HL-60/S4 treated with retinoic acid at 250 ng/mL for 4 days and 3 days (cell line): ENCODE results near the gene PMS1.
"Not testable (repeated sequence)": the region's sequence is repeated elsewhere in the genome, so short reads cannot be mapped to it uniquely, and the experiment has no call there.

Experiments
- in situ Hi-C: fragments of 300-500 bp; cut with MboI; formaldehyde crosslinking; loops from 2 replicates; pipeline ENCODE4 v1.7.0; 2022; ENCODE audit warnings: low sequenced_read_pairs

PMS1 gene

GRCh38 chr2:189783927-189784867 lies at the start of gene PMS1, which contains the start of gene ORMDL1:
Gene PMS1 (plus strand): TSS chr2:189784450. CDS start chr2:189791810, 7,360 bp downstream.
Gene ORMDL1 (minus strand): TSS chr2:189784339. CDS start chr2:189782595, 1,744 bp downstream.
- in situ Hi-C loops: no loop called here

- in situ Hi-C loops: no loop called here
Observed at GRCh38 chr2:189751080-189751658, 33.1 kb upstream of the PMS1 start.

GRCh38 chr2:189756311-189756952 lies 27.8 kb upstream of the PMS1 start:
- in situ Hi-C loops: no loop called here

- in situ Hi-C loops: not testable (repeated sequence)
Observed at GRCh38 chr2:189760154-189760553, 24.1 kb upstream of the PMS1 start.

GRCh38 chr2:189762229-189762550 lies 22.1 kb upstream of the PMS1 start:
- in situ Hi-C loops: no loop called here

GRCh38 chr2:189762551-189763298 lies 21.5 kb upstream of the PMS1 start, which contains the start of gene OSGEPL1:
Gene OSGEPL1 (minus strand): TSS chr2:189762792. CDS start chr2:189761640, 1,152 bp downstream.
- in situ Hi-C loops: no loop called here

GRCh38 chr2:189763908-189764661 lies 20.2 kb upstream of the PMS1 start:
- in situ Hi-C loops: no loop called here

- in situ Hi-C loops: no loop called here
Observed at GRCh38 chr2:189770590-189771322, 13.5 kb upstream of the PMS1 start.

GRCh38 chr2:189772212-189772611 lies 12.0 kb upstream of the PMS1 start:
- in situ Hi-C loops: no loop called here

- in situ Hi-C loops: no loop called here
Observed at GRCh38 chr2:189782221-189782671, 2.0 kb upstream of the PMS1 start.

GRCh38 chr2:189783451-189783926 lies 761 bp upstream of the PMS1 start:
- in situ Hi-C loops: no loop called here

GRCh38 chr2:189791338-189792042 lies 7.2 kb downstream of the PMS1 start:
- in situ Hi-C loops: no loop called here

GRCh38 chr2:189794310-189794709 lies 10.1 kb downstream of the PMS1 start:
- in situ Hi-C loops: no loop called here

GRCh38 chr2:189797902-189798301 lies 13.7 kb downstream of the PMS1 start:
- in situ Hi-C loops: no loop called here

GRCh38 chr2:189798312-189799029 lies 14.2 kb downstream of the PMS1 start:
- in situ Hi-C loops: no loop called here

- in situ Hi-C loops: no loop called here
Observed at GRCh38 chr2:189799030-189799331, 14.7 kb downstream of the PMS1 start.

GRCh38 chr2:189799531-189799930 lies 15.3 kb downstream of the PMS1 start:
- in situ Hi-C loops: no loop called here

GRCh38 chr2:189802396-189802912 lies 18.2 kb downstream of the PMS1 start:
- in situ Hi-C loops: no loop called here
